Measurements from ENCODE around the gene ACVR1B. TPM values are rescaled to one million over a fixed set of nuclear protein-coding genes. Genes with fewer than 3 reads are reported as not detected.

Gene ACVR1B
- total RNA-seq, 1 experiment from 2014 or later: 13.4 TPM

DNA sequence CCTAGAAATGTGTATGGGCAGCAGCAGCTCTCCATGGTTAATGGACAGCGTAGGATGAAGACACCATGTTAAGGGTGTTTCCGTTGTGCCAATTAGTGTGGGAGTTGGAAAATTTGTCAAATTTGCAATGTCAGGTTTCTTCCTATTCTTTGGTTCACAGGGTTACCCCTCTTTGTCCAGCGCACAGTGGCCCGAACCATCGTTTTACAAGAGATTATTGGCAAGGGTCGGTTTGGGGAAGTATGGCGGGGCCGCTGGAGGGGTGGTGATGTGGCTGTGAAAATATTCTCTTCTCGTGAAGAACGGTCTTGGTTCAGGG, 29.3 kb downstream of the ACVR1B start:
- no peak for DNase-seq
- TF ChIP-seq EZH2 (IDR thresholded peaks at IDR 0.05; ENCODE audit: low read depth): no peak
- TF ChIP-seq, protein P1, sequence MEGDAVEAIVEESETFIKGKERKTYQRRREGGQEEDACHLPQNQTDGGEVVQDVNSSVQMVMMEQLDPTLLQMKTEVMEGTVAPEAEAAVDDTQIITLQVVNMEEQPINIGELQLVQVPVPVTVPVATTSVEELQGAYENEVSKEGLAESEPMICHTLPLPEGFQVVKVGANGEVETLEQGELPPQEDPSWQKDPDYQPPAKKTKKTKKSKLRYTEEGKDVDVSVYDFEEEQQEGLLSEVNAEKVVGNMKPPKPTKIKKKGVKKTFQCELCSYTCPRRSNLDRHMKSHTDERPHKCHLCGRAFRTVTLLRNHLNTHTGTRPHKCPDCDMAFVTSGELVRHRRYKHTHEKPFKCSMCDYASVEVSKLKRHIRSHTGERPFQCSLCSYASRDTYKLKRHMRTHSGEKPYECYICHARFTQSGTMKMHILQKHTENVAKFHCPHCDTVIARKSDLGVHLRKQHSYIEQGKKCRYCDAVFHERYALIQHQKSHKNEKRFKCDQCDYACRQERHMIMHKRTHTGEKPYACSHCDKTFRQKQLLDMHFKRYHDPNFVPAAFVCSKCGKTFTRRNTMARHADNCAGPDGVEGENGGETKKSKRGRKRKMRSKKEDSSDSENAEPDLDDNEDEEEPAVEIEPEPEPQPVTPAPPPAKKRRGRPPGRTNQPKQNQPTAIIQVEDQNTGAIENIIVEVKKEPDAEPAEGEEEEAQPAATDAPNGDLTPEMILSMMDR (conservative IDR thresholded peaks at IDR 0.05): no peak
- peaks cover 3% of the 10 kb centered on the region; the same call in 1 of the 2 replicates for H4K20me1 ChIP-seq (ENCODE audit: insufficient read depth)
- H3K9me3 ChIP-seq (ENCODE audit: insufficient read depth, low read depth): no peaks in the 10 kb centered on the region
- peaks cover 6% of the 10 kb centered on the region; the same call in 1 of the 2 replicates for H3F3A ChIP-seq (ENCODE audit: insufficient read depth, low read depth)
- intact Hi-C loops (cut with micrococcal nuclease; ENCODE audit: unreplicated experiment): loop anchor here (1.0 kb wide), 2 partner anchors 85 to 559 kb away; no protein-coding TSS in a partner anchor
- CTCF ChIA-PET: interaction anchor here (0.5 to 0.9 kb wide), 2 partner anchors 43 to 720 kb away, joined by 3 to 10 read pairs; no protein-coding TSS in a partner anchor
- no TSS peak for BruUV-seq (replicated peaks)
- peaks cover 4% of the 10 kb centered on the region; the same call in 1 of the 2 replicates for H3K36me3 ChIP-seq (ENCODE audit: low read depth)
- no peaks in the 10 kb centered on the region for H3K27me3 ChIP-seq (ENCODE audit: insufficient read depth, low read depth)
- POLR2A ChIA-PET (ENCODE audit: unreplicated experiment): no interaction called here
- H2AFZ ChIP-seq: no peak overlapping the region
- H3K9me2 ChIP-seq (ENCODE audit: insufficient read depth): no peaks in the 10 kb centered on the region
- H3K79me2 ChIP-seq (ENCODE audit: low read depth): no peaks in the 10 kb centered on the region
- no peak overlapping the region for H3K4me2 ChIP-seq
- H3K4me1 ChIP-seq (replicated peaks; ENCODE audit: insufficient read depth): no peaks in the 10 kb centered on the region
- no peak overlapping the region for H3K4me3 ChIP-seq
- H3K27ac ChIP-seq: no peak overlapping the region

DNA sequence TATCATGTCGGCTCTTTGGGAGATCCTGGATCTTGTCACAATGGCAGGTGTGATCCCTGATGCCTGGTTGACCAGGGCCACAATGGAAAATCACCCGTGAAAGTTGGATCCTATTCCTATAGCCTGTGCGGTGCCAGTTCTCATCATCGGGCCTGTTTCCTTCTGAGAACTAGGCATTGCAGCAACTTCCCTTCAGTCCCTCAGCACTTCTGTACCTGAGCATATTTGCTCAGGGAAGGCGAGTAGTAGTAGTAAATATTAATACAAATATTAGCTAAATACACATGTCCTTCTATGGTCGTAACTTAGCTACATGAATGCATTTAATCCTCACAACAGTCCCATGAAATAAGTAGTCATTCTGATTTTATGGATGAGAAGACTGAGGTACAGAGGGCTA, 33.2 kb downstream of the ACVR1B start:
- Histone ChIP-seq H4K20me1 (ENCODE audit: insufficient read depth) (peaks cover 3% of the 10 kb centered on the region; the same call in 1 of the 2 replicates), H3K4me2 (no peak overlapping the region), H3K27ac (no peak overlapping the region), H3K79me2 (ENCODE audit: low read depth) (no peaks in the 10 kb centered on the region), H3K9me3 (ENCODE audit: insufficient read depth, low read depth) (no peaks in the 10 kb centered on the region), H3K4me3 (no peak overlapping the region), H3K9me2 (ENCODE audit: insufficient read depth) (no peaks in the 10 kb centered on the region), H2AFZ (no peak overlapping the region), H3K27me3 (ENCODE audit: insufficient read depth, low read depth) (no peaks in the 10 kb centered on the region), H3K4me1 (replicated peaks; ENCODE audit: insufficient read depth) (no peaks in the 10 kb centered on the region), H3K36me3 (ENCODE audit: low read depth) (peaks cover 4% of the 10 kb centered on the region; the same call in 1 of the 2 replicates), H3F3A (ENCODE audit: insufficient read depth, low read depth) (peaks cover 5% of the 10 kb centered on the region; the same call in 1 of the 2 replicates)
- no TSS peak for BruUV-seq (replicated peaks)
- TF ChIP-seq EZH2 (IDR thresholded peaks at IDR 0.05; ENCODE audit: low read depth): no peak
- POLR2A ChIA-PET (ENCODE audit: unreplicated experiment): no interaction called here
- CTCF ChIA-PET: no interaction called here
- intact Hi-C loops (cut with micrococcal nuclease; ENCODE audit: unreplicated experiment): no loop called here
- DNase-seq: no peak

DNA sequence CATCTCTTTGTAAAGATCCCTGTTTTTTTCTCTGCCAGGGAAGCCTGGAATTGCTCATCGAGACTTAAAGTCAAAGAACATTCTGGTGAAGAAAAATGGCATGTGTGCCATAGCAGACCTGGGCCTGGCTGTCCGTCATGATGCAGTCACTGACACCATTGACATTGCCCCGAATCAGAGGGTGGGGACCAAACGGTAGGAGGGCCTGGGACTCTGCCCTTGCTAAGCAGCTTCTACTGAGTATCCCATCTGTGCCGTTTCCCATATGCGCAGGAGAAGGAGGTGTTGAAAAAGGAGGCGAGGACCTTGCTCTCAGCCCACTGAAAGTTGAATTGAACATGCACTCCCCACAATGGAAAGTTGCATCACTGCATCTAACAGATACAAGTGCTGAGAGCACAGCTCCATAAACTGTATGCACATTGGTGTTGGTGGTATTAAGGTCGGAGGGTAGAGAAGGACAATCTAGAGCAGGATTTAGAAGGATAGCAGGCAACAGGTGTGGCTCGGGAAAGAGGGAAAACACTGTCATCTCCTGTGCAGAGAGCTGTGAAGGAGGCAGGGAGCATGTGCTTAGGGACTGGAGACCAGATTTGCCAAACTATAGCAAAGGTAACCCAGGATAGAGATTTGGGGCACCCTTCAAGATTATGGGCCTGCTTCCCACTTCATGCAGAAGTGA, 33.8 kb downstream of the ACVR1B start:
- peaks cover 3% of the 10 kb centered on the region; the same call in 1 of the 2 replicates for H4K20me1 ChIP-seq (ENCODE audit: insufficient read depth)
- ChIA-PET CTCF (interaction anchor here (0.5 kb wide), 1 partner anchor 10 kb away, joined by 4 read pairs; no protein-coding TSS in a partner anchor), POLR2A (ENCODE audit: unreplicated experiment) (no interaction called here)
- H3K4me1 ChIP-seq (replicated peaks; ENCODE audit: insufficient read depth): no peaks in the 10 kb centered on the region
- no peak overlapping the region for H3K4me3 ChIP-seq
- TF ChIP-seq EZH2 (IDR thresholded peaks at IDR 0.05; ENCODE audit: low read depth): no peak
- TF ChIP-seq, protein P1 (conservative IDR thresholded peaks at IDR 0.05): no peak
- no TSS peak for BruUV-seq (replicated peaks)
- no peaks in the 10 kb centered on the region for H3F3A ChIP-seq (ENCODE audit: insufficient read depth, low read depth)
- no peaks in the 10 kb centered on the region for H3K79me2 ChIP-seq (ENCODE audit: low read depth)
- no peaks in the 10 kb centered on the region for H3K27me3 ChIP-seq (ENCODE audit: insufficient read depth, low read depth)
- H3K4me2 ChIP-seq: no peak overlapping the region
- H3K9me3 ChIP-seq (ENCODE audit: insufficient read depth, low read depth): no peaks in the 10 kb centered on the region
- no peak overlapping the region for H2AFZ ChIP-seq
- no peak overlapping the region for H3K27ac ChIP-seq
- H3K36me3 ChIP-seq (ENCODE audit: low read depth): peaks cover 4% of the 10 kb centered on the region; the same call in 1 of the 2 replicates
- no peaks in the 10 kb centered on the region for H3K9me2 ChIP-seq (ENCODE audit: insufficient read depth)
- DNase-seq: no peak
- intact Hi-C loops (cut with micrococcal nuclease; ENCODE audit: unreplicated experiment): no loop called here

Measured in PC-9 (cell line).